ENCODE results near the gene HS3ST5.
"Not testable (repeated sequence)": the region's sequence is repeated elsewhere in the genome, so short reads cannot be mapped to it uniquely, and the experiment has no call there.

Gene HS3ST5

DNA sequence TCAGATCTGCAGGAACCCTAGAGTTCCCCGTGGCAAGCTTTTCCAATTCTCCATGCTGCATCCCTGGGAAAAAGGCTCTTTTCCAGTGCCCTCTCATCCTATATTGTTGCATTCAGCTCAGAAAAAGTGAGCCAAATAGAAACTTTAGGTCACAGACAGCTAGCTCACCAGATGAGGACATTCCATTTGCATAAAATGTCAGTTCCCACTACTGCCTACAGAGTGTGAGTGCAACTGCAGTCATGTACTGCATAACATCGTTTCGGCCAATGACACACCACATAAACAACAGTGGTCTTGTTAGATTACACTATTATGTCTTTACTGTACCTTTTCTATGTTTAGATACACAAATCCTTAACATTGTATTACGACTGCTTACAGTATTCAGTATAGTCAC lies 8.6 kb downstream of the HS3ST5 start:
- DNase-seq (ENCODE audit: low read depth in 2 of 2) = no peak

DNA sequence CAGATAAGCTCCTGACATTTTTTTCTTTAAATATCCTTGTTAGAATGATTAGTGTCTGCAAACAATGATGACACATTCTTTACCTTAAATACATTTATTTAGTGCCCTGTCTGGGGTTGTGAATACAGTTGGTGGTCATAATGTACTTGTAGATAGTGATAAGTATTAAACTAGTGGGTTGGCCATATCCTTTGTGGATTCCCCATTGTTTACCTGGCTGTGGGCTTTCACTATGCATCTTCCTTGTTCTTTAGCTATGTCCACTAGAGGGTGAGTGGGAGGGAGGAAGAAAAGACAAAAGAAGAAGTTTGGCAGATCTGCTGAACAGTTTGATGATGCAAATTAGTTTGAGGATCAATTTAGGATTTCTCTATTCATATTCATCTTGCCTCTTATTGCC lies 15.7 kb downstream of the HS3ST5 start:
- no peak for DNase-seq (ENCODE audit: low read depth in 2 of 2)

DNA sequence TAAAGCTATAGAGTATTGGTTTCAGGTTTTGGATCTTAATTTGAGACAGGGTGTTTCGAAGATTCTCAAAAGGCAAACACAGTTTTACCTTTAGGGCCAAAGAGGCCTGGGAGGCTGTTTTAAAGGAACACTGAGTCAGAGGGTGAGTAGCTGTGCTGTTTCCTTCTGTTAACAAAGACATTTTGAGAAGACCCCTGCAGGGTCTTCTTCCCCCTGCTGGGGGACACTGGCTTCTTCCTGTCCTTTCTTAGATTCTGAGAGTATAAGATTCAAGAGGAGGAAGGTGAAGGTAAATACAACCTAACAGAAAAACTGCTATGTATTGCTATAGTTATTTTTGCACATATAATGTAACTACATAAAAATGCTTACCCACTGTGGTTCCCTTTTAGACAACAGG lies 19.0 kb downstream of the HS3ST5 start:
- no peak for DNase-seq (ENCODE audit: low read depth in 2 of 2)

DNA sequence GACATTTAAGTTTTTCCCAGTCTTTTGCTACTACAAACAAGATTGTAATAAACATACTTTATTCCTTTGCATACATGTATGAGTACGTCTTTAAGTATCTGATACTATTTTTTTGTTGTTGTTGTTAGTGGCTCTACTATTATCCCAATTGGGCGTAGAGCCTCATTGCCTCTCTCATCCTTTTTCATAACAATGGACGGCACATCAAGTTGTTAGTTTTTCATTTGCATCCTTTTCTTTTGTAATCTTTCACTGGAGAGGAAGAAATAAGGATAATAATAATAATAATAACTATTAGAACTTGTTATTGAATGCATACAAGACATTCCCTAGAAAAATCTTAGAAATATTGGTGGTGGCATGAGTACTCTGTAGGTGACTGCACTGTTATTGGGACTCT lies 23.1 kb downstream of the HS3ST5 start:
- no peak for DNase-seq (ENCODE audit: low read depth in 2 of 2)

- no peak for DNase-seq (ENCODE audit: low read depth in 2 of 2)
Measured at GRCh38 chr6:114315831-114316595, 26.8 kb downstream of the HS3ST5 start.

GRCh38 chr6:114313816-114314215 lies 29.0 kb downstream of the HS3ST5 start:
- DNase-seq (ENCODE audit: low read depth in 2 of 2) = not testable (repeated sequence)

- DNase-seq (ENCODE audit: low read depth in 2 of 2) = no peak
Measured at GRCh38 chr6:114312931-114313330, 29.9 kb downstream of the HS3ST5 start.

GRCh38 chr6:114310053-114310452 lies 32.8 kb downstream of the HS3ST5 start:
- DNase-seq (ENCODE audit: low read depth in 2 of 2) = no peak

GRCh38 chr6:114304304-114304887 lies 38.4 kb downstream of the HS3ST5 start:
- no peak for DNase-seq (ENCODE audit: low read depth in 2 of 2)

GRCh38 chr6:114301596-114302219 lies 41.1 kb downstream of the HS3ST5 start:
- DNase-seq (ENCODE audit: low read depth in 2 of 2) = no peak

GRCh38 chr6:114297135-114297534 lies 45.7 kb downstream of the HS3ST5 start:
- DNase-seq (ENCODE audit: low read depth in 2 of 2) = no peak

DNA sequence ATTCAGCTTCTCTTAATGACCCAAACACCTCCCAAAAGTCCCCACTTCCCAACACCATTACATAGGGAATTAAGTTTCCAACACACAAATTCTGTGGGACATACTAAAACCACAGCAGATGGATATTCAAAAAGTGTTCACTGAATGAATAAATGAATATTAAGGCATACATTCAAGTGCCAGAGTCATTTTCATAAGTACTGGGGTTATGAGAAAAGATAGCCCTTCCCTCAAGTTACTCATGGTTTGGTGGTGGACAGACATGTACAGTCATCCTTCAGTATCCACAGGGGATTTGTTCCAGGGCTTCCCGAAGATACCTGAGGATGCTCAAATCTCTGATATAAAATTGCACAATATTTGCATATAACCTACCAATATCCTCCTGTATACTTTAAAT lies 50.4 kb downstream of the HS3ST5 start:
- no peak for DNase-seq (ENCODE audit: low read depth in 2 of 2)

DNA sequence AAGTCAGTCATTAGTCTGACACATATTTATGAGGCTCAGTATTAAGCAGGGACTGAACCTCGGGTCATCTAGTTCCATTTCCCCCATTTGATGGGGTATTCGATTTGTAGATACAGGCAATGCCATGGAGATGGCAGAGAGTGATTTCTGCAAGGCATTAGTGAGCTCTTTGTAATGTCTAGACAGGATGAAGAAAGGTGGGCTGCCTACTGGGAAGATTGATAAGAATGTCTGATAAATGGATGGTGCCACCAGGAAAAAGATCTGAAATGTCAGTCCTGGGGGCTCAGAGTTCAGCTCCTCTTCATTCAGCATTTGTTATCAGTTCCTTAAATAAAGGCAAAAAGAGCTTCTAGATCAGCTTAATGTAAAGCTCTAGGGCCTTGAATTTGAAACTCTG lies 51.4 kb downstream of the HS3ST5 start:
- no peak for DNase-seq (ENCODE audit: low read depth in 2 of 2)

GRCh38 chr6:114290864-114291263 lies 52.0 kb downstream of the HS3ST5 start:
- DNase-seq (ENCODE audit: low read depth in 2 of 2) = no peak

GRCh38 chr6:114288701-114289495 lies 53.9 kb downstream of the HS3ST5 start:
- DNase-seq (ENCODE audit: low read depth in 2 of 2) = no peak

DNA sequence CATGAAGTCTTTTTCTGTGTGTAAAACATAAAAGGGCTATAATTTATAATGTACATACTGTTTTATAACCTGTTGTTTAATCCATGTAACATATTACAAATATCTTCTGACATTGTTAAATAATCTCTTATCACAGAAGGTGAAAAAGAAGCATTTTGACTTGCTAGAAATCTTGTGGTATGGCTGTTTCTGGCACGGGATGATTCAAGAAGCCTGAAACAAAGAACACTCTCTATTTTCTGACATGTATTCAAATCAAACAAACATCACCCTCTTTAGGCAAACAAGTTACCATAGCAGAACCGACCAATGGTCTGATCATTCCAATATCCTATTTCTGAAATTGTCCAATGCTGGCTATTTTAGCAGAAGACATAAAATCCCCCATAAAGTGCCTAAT lies 55.4 kb downstream of the HS3ST5 start:
- DNase-seq (ENCODE audit: low read depth in 2 of 2) = no peak

- no peak for DNase-seq (ENCODE audit: low read depth in 2 of 2)
Measured at GRCh38 chr6:114286211-114286610, 56.6 kb downstream of the HS3ST5 start.

DNA sequence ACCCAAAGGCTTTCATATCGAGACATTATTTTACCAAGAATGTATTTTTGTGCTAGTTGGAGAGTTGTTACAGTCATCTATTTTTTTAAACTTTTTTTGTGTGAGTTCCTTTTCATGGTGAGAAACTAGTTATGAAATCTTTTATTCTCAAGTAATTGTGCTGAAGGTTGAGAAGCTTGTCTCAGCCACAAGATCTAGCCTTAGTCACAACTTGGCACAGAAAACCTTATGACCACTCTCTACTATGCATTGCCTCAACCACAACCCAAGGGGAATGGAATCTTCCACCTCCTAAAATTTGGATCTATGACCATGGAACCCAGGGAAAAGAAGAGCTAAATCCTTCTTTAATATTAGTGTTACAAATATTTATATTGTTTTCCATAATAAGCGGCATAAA lies 58.5 kb downstream of the HS3ST5 start:
- no peak for DNase-seq (ENCODE audit: low read depth in 2 of 2)

GRCh38 chr6:114282292-114282691 lies 60.5 kb downstream of the HS3ST5 start:
- no peak for DNase-seq (ENCODE audit: low read depth in 2 of 2)

GRCh38 chr6:114281496-114281895 lies 61.3 kb downstream of the HS3ST5 start:
- no peak for DNase-seq (ENCODE audit: low read depth in 2 of 2)

DNA sequence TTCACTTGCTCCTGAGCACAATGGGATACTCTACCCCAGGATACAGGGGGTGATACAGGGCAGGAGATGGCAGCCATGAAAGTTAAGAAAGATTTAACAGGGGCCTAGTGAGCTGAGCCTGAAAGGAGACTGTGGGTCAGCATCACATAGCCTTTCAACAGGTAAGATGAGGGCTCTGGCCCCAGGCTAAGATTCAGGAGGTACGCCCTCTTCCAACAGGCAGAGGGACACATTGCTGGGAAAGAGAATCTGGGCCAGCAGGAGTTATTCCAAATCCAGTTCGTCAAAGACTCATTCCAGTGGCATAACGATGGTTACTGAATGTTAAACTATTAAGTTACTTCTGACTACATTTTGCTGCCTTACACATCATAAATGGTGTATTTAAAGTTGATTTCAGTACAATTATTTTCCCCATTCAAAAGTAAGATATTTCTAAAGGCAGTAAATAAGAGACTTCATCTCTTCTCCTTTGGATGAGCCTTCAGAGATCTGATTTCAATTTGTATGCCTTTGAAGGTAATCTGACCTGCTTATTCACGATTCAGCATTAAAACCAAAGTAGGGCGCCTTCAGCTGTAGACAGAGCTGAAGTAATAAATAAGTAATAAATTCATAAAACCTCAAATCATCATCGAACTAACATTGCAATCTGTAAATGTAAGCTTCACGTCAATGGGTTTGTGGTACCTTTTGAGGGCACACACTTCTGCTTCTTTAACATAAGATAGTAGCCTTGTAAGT lies 62.4 kb downstream of the HS3ST5 start:
- DNase-seq (ENCODE audit: low read depth in 2 of 2) = no peak

DNA sequence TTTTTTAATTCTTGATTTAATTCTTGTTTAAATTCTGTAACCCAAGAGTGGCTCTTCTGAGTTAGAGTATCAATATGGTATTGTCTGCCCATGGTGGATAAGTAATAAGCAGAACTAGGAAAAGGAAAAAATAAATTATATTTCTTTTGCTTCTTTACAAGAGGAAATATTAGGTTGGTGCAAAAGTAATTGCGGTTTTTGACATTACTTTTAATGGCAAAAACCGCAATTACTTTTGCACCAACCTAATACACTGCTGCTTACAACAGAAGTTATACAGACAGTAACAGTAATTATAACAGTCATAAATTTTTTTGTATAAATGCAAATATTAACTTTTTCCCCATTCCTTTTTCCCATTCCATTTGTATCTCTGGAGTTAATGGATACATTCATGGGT lies 65.6 kb downstream of the HS3ST5 start:
- DNase-seq (ENCODE audit: low read depth in 2 of 2) = no peak

Data from fibroblast of skin of left biceps (primary cell).